Ishikawa (cell line): ENCODE results near the gene CTSS.

ENCODE experiments used
- CREB1 ChIP-seq: IDR thresholded peaks from 2 replicates; pipeline ENCODE4 v1.6.1; 2012; ENCODE audit warnings: low read depth
- EGR1 ChIP-seq: IDR thresholded peaks from 2 replicates; pipeline ENCODE4 v1.6.1; 2012
- EP300 ChIP-seq: IDR thresholded peaks from 2 replicates; pipeline ENCODE4 v1.6.1; 2012; ENCODE audit warnings: borderline replicate concordance
- FOXM1 ChIP-seq: IDR thresholded peaks from 2 replicates; pipeline ENCODE4 v1.6.1; 2012; ENCODE audit warnings: low read depth, borderline replicate concordance
- NFIC ChIP-seq: IDR thresholded peaks from 2 replicates; pipeline ENCODE4 v1.6.1; 2012
- RAD21 ChIP-seq: IDR thresholded peaks from 2 replicates; pipeline ENCODE4 v1.6.1; 2012; ENCODE audit warnings: low read depth
- TAF1 ChIP-seq: IDR thresholded peaks from 2 replicates; pipeline ENCODE4 v1.6.1; 2012; ENCODE audit warnings: low read depth, mild to moderate bottlenecking
- TCF12 ChIP-seq: IDR thresholded peaks from 2 replicates; pipeline ENCODE4 v1.6.1; 2012; ENCODE audit warnings: low read depth
- TEAD4 ChIP-seq: IDR thresholded peaks from 2 replicates; pipeline ENCODE4 v1.6.1; 2012
- YY1 ChIP-seq: IDR thresholded peaks from 2 replicates; pipeline ENCODE4 v1.6.1; 2012; ENCODE audit warnings: low read depth
- ZBTB7A ChIP-seq: IDR thresholded peaks from 2 replicates; pipeline ENCODE4 v1.6.1; 2012; ENCODE audit warnings: low read depth
- TF ChIP-seq, protein P1 (sequence below): IDR thresholded peaks from 2 replicates; pipeline ENCODE4 v1.6.1; 2012
- TF ChIP-seq, protein P2 (sequence below): IDR thresholded peaks from 2 replicates; pipeline ENCODE4 v1.6.1; 2012; ENCODE audit warnings: low read depth, mild to moderate bottlenecking
- TF ChIP-seq, protein P3 (sequence below): IDR thresholded peaks from 2 replicates; pipeline ENCODE4 v1.6.1; 2012

The CTSS gene

GRCh38 chr1:150724336-150724735, 41.2 kb downstream of the CTSS start:
- TF ChIP-seq, protein P1, sequence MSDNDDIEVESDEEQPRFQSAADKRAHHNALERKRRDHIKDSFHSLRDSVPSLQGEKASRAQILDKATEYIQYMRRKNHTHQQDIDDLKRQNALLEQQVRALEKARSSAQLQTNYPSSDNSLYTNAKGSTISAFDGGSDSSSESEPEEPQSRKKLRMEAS: no peak
- no peak for TF ChIP-seq NFIC
- no peak for TF ChIP-seq ZBTB7A
- no peak for TF ChIP-seq TEAD4
- TF ChIP-seq TCF12: no peak
- no peak for TF ChIP-seq RAD21
- no peak for TF ChIP-seq EP300
- TF ChIP-seq FOXM1: no peak

- no peak for TF ChIP-seq TCF12
Measured at GRCh38 chr1:150720703-150721102, 44.9 kb downstream of the CTSS start, which contains the start of gene HORMAD1. Gene HORMAD1, minus strand, starts transcription at chr1:150720895. Its CDS starts 1,390 bp downstream, at chr1:150719505.

- no peak for TF ChIP-seq TCF12
- TF ChIP-seq EP300: no peak
- TF ChIP-seq, protein P2, sequence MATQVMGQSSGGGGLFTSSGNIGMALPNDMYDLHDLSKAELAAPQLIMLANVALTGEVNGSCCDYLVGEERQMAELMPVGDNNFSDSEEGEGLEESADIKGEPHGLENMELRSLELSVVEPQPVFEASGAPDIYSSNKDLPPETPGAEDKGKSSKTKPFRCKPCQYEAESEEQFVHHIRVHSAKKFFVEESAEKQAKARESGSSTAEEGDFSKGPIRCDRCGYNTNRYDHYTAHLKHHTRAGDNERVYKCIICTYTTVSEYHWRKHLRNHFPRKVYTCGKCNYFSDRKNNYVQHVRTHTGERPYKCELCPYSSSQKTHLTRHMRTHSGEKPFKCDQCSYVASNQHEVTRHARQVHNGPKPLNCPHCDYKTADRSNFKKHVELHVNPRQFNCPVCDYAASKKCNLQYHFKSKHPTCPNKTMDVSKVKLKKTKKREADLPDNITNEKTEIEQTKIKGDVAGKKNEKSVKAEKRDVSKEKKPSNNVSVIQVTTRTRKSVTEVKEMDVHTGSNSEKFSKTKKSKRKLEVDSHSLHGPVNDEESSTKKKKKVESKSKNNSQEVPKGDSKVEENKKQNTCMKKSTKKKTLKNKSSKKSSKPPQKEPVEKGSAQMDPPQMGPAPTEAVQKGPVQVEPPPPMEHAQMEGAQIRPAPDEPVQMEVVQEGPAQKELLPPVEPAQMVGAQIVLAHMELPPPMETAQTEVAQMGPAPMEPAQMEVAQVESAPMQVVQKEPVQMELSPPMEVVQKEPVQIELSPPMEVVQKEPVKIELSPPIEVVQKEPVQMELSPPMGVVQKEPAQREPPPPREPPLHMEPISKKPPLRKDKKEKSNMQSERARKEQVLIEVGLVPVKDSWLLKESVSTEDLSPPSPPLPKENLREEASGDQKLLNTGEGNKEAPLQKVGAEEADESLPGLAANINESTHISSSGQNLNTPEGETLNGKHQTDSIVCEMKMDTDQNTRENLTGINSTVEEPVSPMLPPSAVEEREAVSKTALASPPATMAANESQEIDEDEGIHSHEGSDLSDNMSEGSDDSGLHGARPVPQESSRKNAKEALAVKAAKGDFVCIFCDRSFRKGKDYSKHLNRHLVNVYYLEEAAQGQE: no peak
- TF ChIP-seq NFIC: no peak
- no peak for TF ChIP-seq FOXM1
- no peak for TF ChIP-seq TAF1
- TF ChIP-seq ZBTB7A: no peak
- TF ChIP-seq, protein P3, sequence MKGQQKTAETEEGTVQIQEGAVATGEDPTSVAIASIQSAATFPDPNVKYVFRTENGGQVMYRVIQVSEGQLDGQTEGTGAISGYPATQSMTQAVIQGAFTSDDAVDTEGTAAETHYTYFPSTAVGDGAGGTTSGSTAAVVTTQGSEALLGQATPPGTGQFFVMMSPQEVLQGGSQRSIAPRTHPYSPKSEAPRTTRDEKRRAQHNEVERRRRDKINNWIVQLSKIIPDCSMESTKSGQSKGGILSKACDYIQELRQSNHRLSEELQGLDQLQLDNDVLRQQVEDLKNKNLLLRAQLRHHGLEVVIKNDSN: no peak
- TF ChIP-seq CREB1: no peak
- no peak for TF ChIP-seq RAD21
- TF ChIP-seq EGR1: no peak
- TF ChIP-seq TEAD4: no peak
- TF ChIP-seq, protein P1: no peak
Measured at GRCh38 chr1:150720098-150720497, 45.5 kb downstream of the CTSS start.

DNA sequence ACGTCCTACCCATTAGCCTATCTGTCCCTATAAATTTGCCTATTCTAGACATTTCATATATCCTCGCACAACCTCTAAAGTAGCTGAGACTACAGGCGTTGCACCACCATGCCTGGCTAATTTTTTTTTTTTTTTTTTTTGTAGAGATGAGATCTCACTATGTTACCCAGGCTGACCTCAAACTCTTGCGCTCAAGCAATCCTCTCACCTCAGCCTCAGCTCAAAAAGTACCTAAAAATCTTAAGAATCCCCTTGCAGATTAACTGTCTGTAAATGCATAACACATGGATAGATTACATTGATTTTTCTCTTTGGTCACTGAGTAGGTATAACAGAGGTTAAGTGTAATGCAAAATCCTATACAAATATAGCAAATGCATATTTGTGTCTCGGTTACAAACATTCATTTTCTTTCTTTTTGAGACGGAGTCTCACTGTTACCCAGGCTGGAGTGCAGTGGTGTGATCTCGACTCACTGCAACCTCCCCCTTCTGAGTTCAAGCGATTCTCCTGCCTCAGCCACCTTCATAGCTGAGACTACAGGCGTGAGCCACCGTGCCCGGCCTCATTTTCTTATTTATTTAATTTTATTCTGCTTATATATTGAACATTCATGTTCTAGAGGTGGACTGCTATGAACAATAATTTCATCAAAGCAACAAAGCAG, 47.2 kb downstream of the CTSS start:
- TF ChIP-seq EP300 (no peak), TAF1 (no peak), FOXM1 (no peak), YY1 (no peak), TCF12 (no peak), NFIC (no peak)
- TF ChIP-seq, protein P3: no peak
- TF ChIP-seq, protein P2: no peak

DNA sequence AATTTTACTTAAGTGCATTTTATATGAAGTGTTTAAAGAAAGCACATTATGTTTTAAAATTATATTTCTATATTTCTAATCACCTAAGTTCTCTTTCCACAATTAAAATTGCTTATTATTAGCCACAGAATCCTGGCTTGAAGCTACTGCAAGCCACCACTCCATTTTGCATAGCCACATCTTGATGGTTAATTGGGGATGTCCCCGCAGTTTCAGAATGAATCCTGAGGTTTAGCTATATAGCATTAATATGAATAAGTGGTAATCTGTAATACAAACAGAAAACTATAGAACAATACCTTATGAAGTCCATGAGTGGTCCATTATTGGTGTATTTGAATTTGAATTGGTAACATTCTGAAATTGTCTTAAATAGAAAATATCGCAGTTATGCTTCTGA, 57.0 kb downstream of the CTSS start:
- no peak for TF ChIP-seq FOXM1
- TF ChIP-seq, protein P3: no peak
- TF ChIP-seq, protein P2: no peak
- no peak for TF ChIP-seq TAF1
- TF ChIP-seq TEAD4: no peak
- no peak for TF ChIP-seq NFIC
- no peak for TF ChIP-seq CREB1
- TF ChIP-seq, protein P1: no peak
- TF ChIP-seq RAD21: no peak
